ENCODE measurements around the gene FLG2. TPM values are rescaled to one million over a fixed set of nuclear protein-coding genes. Genes with fewer than 3 reads are reported as not detected.

Gene FLG2
- total RNA-seq = not detected in 2 replicates

DNA sequence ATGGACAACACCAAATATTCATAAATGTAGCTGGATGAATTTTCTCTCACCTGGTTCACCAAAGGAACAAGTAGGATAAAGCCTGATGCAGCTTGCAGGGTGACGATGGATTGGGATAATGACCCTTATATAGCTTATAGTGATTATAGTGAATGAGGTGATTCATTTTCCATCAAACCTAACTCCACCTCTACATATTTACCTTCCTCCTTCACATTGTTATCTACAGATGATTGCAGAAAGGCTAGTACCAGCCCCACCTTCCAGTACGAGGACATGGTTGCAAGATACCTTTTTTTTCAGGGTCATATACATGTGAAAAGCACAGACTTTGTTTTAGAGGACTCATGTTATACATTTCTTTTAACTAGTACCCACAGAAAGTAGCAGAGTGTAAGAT is at the start of gene FLG2:
FLG2 (minus strand) TSS at position 101 of the 400 bp plus-strand sequence. CDS start 1,122 bp downstream, outside the sequence.

DNA sequence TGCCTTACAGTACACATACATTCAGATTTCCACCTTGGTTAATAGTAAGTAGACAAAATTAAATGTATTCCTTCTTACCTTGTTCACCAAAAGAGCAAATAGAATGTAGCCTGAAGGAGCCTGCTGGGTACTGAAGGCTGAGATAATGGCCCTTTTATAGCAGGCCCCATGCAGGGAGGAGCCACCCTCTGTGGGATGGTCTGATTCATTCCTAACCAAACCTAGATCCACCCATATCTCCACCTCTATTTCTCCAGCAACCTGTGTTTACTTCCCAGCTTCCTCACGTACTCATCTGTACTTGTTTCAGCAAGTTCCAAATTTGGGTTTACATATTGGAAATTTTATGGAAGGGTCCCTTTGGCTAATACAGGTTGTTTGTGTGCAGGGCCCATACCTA is 34.7 kb downstream of the FLG2 start, which contains the start of gene FLG:
FLG (minus strand) TSS at position 129 of the 400 bp plus-strand sequence. CDS start 9,783 bp downstream, outside the sequence.

Small RNA genes lying within 50 kb of the gene (small RNA-seq; reads per million reads assigned to genes)
- not detected for gene HMGN3P1 (ENCODE audit: low replicate concordance)

Other genes with a start within 250 kb of the FLG2 start
- gene TCHH, start 244.6 kb downstream of the FLG2 start, total RNA-seq = under 0.01 and 0.14 TPM in 2 replicates
- gene RPTN, start 200.8 kb downstream of the FLG2 start, total RNA-seq = not detected in 2 replicates
- gene HRNR, start 135.8 kb downstream of the FLG2 start, total RNA-seq = not detected in 2 replicates
- gene FLG, start 34.8 kb downstream of the FLG2 start, total RNA-seq = not detected in 2 replicates
- gene CRNN, start 54.3 kb upstream of the FLG2 start, total RNA-seq = not detected in 2 replicates
- not detected in 2 replicates for gene LCE5A, start 150.8 kb upstream of the FLG2 start, total RNA-seq
- not detected in 2 replicates for gene CRCT1, start 154.5 kb upstream of the FLG2 start, total RNA-seq
- gene LCE3E, start 206.8 kb upstream of the FLG2 start, total RNA-seq = not detected in 2 replicates
- gene LCE3D, start 220.5 kb upstream of the FLG2 start, total RNA-seq = not detected in 2 replicates
- gene LCE3C, start 240.2 kb upstream of the FLG2 start, total RNA-seq = not detected in 2 replicates

Measured in placental pericyte (primary cell).